HepG2 (cell line): Measurements from ENCODE around the gene TEF. TPM values are rescaled to one million over a fixed set of nuclear protein-coding genes. Genes with fewer than 3 reads are reported as not detected.

ENCODE experiments used
- ATAC-seq: fragments of 200-7000 bp; cut with Tn5 transposase; 3 replicates; pipeline ENCODE4 v1.9.1; 2020; ENCODE audit warnings: mild to moderate bottlenecking, moderate library complexity
- BruUV-seq: library from RNA; stranded (reverse); fragments of 400-500 nt; replicated peaks from 2 replicates; lab custom pipeline; 2021; lab: Mats Ljungman, UMichigan
- CTCF ChIA-PET: fragments of 300-600 bp; formaldehyde crosslinking; extraction: SDS; loops from one replicate; lab custom pipeline; 2021; ENCODE audit warnings: low total read pairs, inconsistent platforms, low intra/inter-chr PET ratio; lab: Yijun Ruan, JAX
- POLR2A ChIA-PET: fragments of 350-600 bp; sonication (Branson Sonifier 250); formaldehyde crosslinking; loops from one replicate; lab custom pipeline; 2020; ENCODE audit warnings: antibody characterized with exemption, inconsistent platforms; lab: Yijun Ruan, JAX
- DNase-seq: peaks from one replicate; pipeline ENCODE4 v3.0.0-alpha.2; 2015; ENCODE audit warnings: low spot score
- FAIRE-seq: peaks from 3 replicates; lab custom pipeline; 2011; peaks lifted over from hg19 to GRCh38; lab: Jason Lieb, UNC
- H2AFZ ChIP-seq: one replicate; pipeline ENCODE4 v1.6.1; 2011; ENCODE audit warnings: low read length, inconsistent platforms
- H3K27ac ChIP-seq: fragments of 300-600 bp; 3 replicates; pipeline ENCODE4 v1.8.0; 2011; ENCODE audit warnings: mixed run types, mild to moderate bottlenecking, mixed read lengths, low read length, inconsistent platforms; ENCODE audit not compliant: insufficient read depth; ENCODE audit errors: extremely low read length
- H3K27me3 ChIP-seq, 2 experiments: fragments of 200-600 bp in 1 of 2; 2 replicates in 1 of 2; 3 replicates in 1 of 2; pipeline versions ENCODE4 v1.6.0 to v1.8.0; 2011; ENCODE audit warnings: low read length in 2 of 2, mild to moderate bottlenecking in 2 of 2, moderate library complexity in 2 of 2, inconsistent platforms in 1 of 2; ENCODE audit not compliant: insufficient read depth in 2 of 2, control insufficient read depth in 1 of 2
- H3K36me3 ChIP-seq, 2 experiments: fragments of 200-600 bp in 1 of 2; replicated peaks in 1 of 2; 2 replicates in 1 of 2; 3 replicates in 1 of 2; pipeline versions ENCODE4 v1.5.1 to v1.8.0; 2011; ENCODE audit warnings: low read length in 2 of 2, inconsistent platforms in 1 of 2; ENCODE audit not compliant: insufficient read depth in 2 of 2, control insufficient read depth in 1 of 2
- H3K4me1 ChIP-seq: 2 replicates; pipeline ENCODE4 v1.5.1; 2012; ENCODE audit warnings: low read length, inconsistent platforms; ENCODE audit not compliant: insufficient read depth
- H3K4me2 ChIP-seq: 2 replicates; pipeline ENCODE4 v1.6.0; 2011; ENCODE audit warnings: low read depth, low read length, inconsistent platforms
- H3K4me3 ChIP-seq, 3 experiments: fragments of 200-600 bp in 1 of 3; sonication (generic), shearing (Covaris generic) in 1 of 3; replicated peaks in 1 of 3; 2 replicates each; pipeline ENCODE4 v1.5.1; 2011 to 2016; ENCODE audit warnings: low read length in 3 of 3, inconsistent platforms in 2 of 3, low read depth in 2 of 3, mild to moderate bottlenecking in 2 of 3, control low read depth in 1 of 3, mixed read lengths in 1 of 3; ENCODE audit not compliant: insufficient read depth in 1 of 3
- H3K79me2 ChIP-seq: one replicate; pipeline ENCODE4 v1.6.1; 2011; ENCODE audit warnings: low read length, inconsistent platforms; ENCODE audit not compliant: insufficient read depth
- H3K9ac ChIP-seq: 2 replicates; pipeline ENCODE4 v1.6.0; 2011; ENCODE audit warnings: mild to moderate bottlenecking, low read depth, low read length, inconsistent platforms; ENCODE audit not compliant: insufficient read depth
- H3K9me3 ChIP-seq: 2 replicates; pipeline ENCODE4 v1.5.1; 2012; ENCODE audit warnings: mild to moderate bottlenecking, low read length
- H4K20me1 ChIP-seq: 2 replicates; pipeline ENCODE4 v1.6.0; 2011; ENCODE audit warnings: inconsistent platforms, mild to moderate bottlenecking, low read length, moderate library complexity; ENCODE audit not compliant: insufficient read depth
- CBX5 ChIP-seq: sonication (generic); formaldehyde crosslinking; IDR thresholded peaks from 2 replicates; pipeline ENCODE4 v1.4.0; 2020; ENCODE audit warnings: missing genetic modification reagents, borderline replicate concordance
- KAT7 ChIP-seq: IDR thresholded peaks from 2 replicates; pipeline ENCODE4 v1.6.1; 2018; ENCODE audit warnings: borderline replicate concordance, missing compliant biosample characterization
- LBX2 ChIP-seq: sonication (generic); formaldehyde crosslinking; IDR thresholded peaks from 2 replicates; pipeline ENCODE4 v1.5.0; 2020; ENCODE audit warnings: missing genetic modification reagents, mild to moderate bottlenecking, borderline replicate concordance
- NFE2 ChIP-seq: sonication (generic); formaldehyde crosslinking; IDR thresholded peaks from 2 replicates; pipeline ENCODE4 v1.4.0; 2020; ENCODE audit warnings: missing genetic modification reagents
- TCF7L2 ChIP-seq: IDR thresholded peaks from 2 replicates; pipeline ENCODE4 v1.6.1; 2011; ENCODE audit warnings: mild to moderate bottlenecking, low read depth, low read length, moderate library complexity
- THAP11 ChIP-seq: IDR thresholded peaks from 2 replicates; pipeline ENCODE4 v1.6.1; 2016; ENCODE audit warnings: missing biosample characterization, missing genetic modification reagents
- ZBTB14 ChIP-seq: sonication (generic); formaldehyde crosslinking; IDR thresholded peaks from 2 replicates; pipeline ENCODE4 v1.4.0; 2020; ENCODE audit warnings: missing genetic modification reagents
- ZNF260 ChIP-seq: sonication (generic); formaldehyde crosslinking; IDR thresholded peaks from 2 replicates; pipeline ENCODE4 v1.4.0; 2020; ENCODE audit warnings: missing genetic modification reagents, low read depth, mild to moderate bottlenecking, borderline replicate concordance
- ZNF275 ChIP-seq: sonication (generic); formaldehyde crosslinking; IDR thresholded peaks from 2 replicates; pipeline ENCODE4 v1.8.0; 2022; ENCODE audit warnings: missing genetic modification reagents, mild to moderate bottlenecking, inconsistent platforms, borderline replicate concordance
- ZNF770 ChIP-seq: sonication (generic); formaldehyde crosslinking; IDR thresholded peaks from 2 replicates; pipeline ENCODE4 v1.5.0; 2020; ENCODE audit warnings: mild to moderate bottlenecking, missing genetic modification reagents
- ZNF781 ChIP-seq: sonication (generic); formaldehyde crosslinking; IDR thresholded peaks from 2 replicates; pipeline ENCODE4 v1.5.1; 2020; ENCODE audit warnings: borderline replicate concordance, mild to moderate bottlenecking, missing genetic modification reagents; ENCODE audit errors: not compliant biosample characterization
- ZNF83 ChIP-seq: sonication (generic); formaldehyde crosslinking; IDR thresholded peaks from 2 replicates; pipeline ENCODE4 v1.4.0; 2020; ENCODE audit warnings: missing genetic modification reagents, mild to moderate bottlenecking, borderline replicate concordance
- ZSCAN30 ChIP-seq: sonication (generic); formaldehyde crosslinking; IDR thresholded peaks from 2 replicates; pipeline ENCODE4 v1.5.0; 2020; ENCODE audit warnings: mild to moderate bottlenecking, missing genetic modification reagents
- WGBS: methylation state at CpG from one replicate; pipeline ENCODE4 v1.1.6; 2017; ENCODE audit warnings: low lambda C conversion rate; 5-methylcytosine and 5-hydroxymethylcytosine counted together
- in situ Hi-C: cut with HindIII; loops from 2 replicates; pipeline ENCODE4 v1.10.0; 2017; ENCODE audit warnings: low pct_unique_long_range_greater_than_20kb; ENCODE audit not compliant: extremely low pct_ligation_motif_present
- intact Hi-C: fragments of 100-400 bp; cut with micrococcal nuclease; formaldehyde crosslinking; loops from one replicate; pipeline ENCODE4 v1.10.0; 2022; ENCODE audit not compliant: unreplicated experiment
- polyA plus RNA-seq, 8 experiments: library from polyadenylated mRNA; depleted of rRNA in 3 of 8; stranded (reverse) in 7 of 8; unstranded in 1 of 8; fragments of >200 nt; fragmentation: Illumina TruSeq in 4 of 8; extraction: Trizol in 4 of 8; gene quantifications; 2 replicates each; pipeline versions ENCODE4 v1.2.1 to v1.2.3, GENCODE V29; 2011 to 2016; ENCODE audit warnings: low read depth in 4 of 8, missing spikeins in 1 of 8, mixed read lengths in 1 of 8; ENCODE audit not compliant: insufficient read depth in 1 of 8
- total RNA-seq, 5 experiments: library from RNA; depleted of rRNA; stranded (reverse); fragments of >200 nt; fragmentation: Illumina TruSeq; extraction: Trizol; gene quantifications; 2 replicates each; pipeline ENCODE4 v1.2.3, GENCODE V29; 2016; ENCODE audit warnings: low read depth in 1 of 5

Gene TEF
- total and polyA plus RNA-seq, 2 of the 13 experiments (the other 11 are each of a cell fraction or from before 2014, with no cell fraction given): 7.6 to 11.2 TPM

- DNase-seq (no peak), FAIRE-seq (no peak), ATAC-seq (no peak)
- Histone ChIP-seq H3K27ac (no peak overlapping the region), H3K4me1 (peaks cover 37% of the 10 kb centered on the region), H3K36me3 (no peaks in the 10 kb centered on the region), H3K4me2 (no peak overlapping the region), H3K27me3 (no peaks in the 10 kb centered on the region; a peak in 1 of 5 replicates), H2AFZ (no peak overlapping the region), H3K9ac (no peak overlapping the region), H4K20me1 (no peaks in the 10 kb centered on the region), H3K4me3 (no peak overlapping the region), H3K9me3 (no peaks in the 10 kb centered on the region), H3K79me2 (no peaks in the 10 kb centered on the region)
- BruUV-seq: no TSS peak
- intact Hi-C loops: loop anchor here (10.0 kb wide), 1 partner anchor 65 kb away; the partner anchor contains the start of gene ZC3H7B
- 81% methylated on average over 9 of the region's 9 CpGs for WGBS
- CTCF ChIA-PET: no interaction called here
- in situ Hi-C loops: no loop called here
- POLR2A ChIA-PET: interaction anchor here (1.1 kb wide), 1 partner anchor 11 kb away, joined by 3 read pairs; the partner anchor contains the start of gene TEF
- TF ChIP-seq TCF7L2 (no peak), ZNF83 (CRISPR knock-in tag) (no peak), ZBTB14 (CRISPR knock-in tag) (no peak), ZNF770 (no peak), LBX2 (CRISPR knock-in tag) (no peak), CBX5 (CRISPR knock-in tag) (no peak), NFE2 (CRISPR knock-in tag) (no peak), ZNF275 (CRISPR knock-in tag) (no peak), THAP11 (no peak), ZSCAN30 (no peak), KAT7 (no peak), ZNF781 (CRISPR knock-in tag) (no peak), ZNF260 (CRISPR knock-in tag) (no peak)
Measured at GRCh38 chr22:41369837-41370236, 11.9 kb upstream of the TEF start.
